Measurements from ENCODE around the gene YES1.
"Not testable (repeated sequence)": the region's sequence is repeated elsewhere in the genome, so short reads cannot be mapped to it uniquely, and the experiment has no call there.

The YES1 gene

DNA sequence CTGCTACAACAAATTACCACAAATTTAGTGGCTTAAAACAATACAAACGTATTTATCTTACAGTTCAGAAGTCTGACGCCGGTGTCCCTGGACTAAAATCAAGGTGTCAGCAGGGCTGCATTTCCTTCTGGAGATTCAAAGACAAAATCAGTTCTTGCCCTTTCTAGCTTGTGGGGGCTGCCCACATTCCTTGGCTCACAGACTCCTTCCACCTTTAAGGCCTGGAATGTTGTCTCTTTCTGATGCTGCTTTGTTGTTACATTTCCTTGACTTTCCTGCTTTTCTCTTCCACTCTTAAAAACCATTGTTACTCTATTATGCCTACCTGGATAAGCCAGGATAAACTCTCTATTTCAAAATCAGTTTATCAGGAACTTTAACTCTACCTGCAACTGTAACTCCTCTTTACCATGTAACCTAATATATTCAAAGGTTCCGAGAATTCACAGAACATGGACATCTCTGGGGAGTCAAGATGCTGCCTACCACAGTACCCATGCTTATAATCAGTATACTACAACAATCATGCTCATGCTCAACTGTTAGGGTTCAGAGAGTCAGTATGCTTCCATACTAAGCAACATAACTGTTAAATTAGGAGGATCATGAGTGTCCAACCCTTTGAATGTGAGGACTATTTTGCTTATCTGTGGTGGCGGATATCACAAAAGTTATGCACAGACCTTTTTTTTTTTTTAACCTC lies 27.4 kb downstream of the YES1 start:
- no peak for DNase-seq (ENCODE audit: low read depth in 1 of 2, low spot score in 1 of 2)
- no peak overlapping the region for H3K4me3 ChIP-seq (replicated peaks; ENCODE audit: insufficient read depth, low read length)
- peaks cover 3% of the 10 kb centered on the region for H3K27me3 ChIP-seq (ENCODE audit: insufficient read depth, poor library complexity, severe bottlenecking)
- TF ChIP-seq, protein P1, sequence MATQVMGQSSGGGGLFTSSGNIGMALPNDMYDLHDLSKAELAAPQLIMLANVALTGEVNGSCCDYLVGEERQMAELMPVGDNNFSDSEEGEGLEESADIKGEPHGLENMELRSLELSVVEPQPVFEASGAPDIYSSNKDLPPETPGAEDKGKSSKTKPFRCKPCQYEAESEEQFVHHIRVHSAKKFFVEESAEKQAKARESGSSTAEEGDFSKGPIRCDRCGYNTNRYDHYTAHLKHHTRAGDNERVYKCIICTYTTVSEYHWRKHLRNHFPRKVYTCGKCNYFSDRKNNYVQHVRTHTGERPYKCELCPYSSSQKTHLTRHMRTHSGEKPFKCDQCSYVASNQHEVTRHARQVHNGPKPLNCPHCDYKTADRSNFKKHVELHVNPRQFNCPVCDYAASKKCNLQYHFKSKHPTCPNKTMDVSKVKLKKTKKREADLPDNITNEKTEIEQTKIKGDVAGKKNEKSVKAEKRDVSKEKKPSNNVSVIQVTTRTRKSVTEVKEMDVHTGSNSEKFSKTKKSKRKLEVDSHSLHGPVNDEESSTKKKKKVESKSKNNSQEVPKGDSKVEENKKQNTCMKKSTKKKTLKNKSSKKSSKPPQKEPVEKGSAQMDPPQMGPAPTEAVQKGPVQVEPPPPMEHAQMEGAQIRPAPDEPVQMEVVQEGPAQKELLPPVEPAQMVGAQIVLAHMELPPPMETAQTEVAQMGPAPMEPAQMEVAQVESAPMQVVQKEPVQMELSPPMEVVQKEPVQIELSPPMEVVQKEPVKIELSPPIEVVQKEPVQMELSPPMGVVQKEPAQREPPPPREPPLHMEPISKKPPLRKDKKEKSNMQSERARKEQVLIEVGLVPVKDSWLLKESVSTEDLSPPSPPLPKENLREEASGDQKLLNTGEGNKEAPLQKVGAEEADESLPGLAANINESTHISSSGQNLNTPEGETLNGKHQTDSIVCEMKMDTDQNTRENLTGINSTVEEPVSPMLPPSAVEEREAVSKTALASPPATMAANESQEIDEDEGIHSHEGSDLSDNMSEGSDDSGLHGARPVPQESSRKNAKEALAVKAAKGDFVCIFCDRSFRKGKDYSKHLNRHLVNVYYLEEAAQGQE (IDR thresholded peaks at IDR 0.05; ENCODE audit: insufficient replicate concordance, low read depth) = no peak
- TF ChIP-seq SPI1 (IDR thresholded peaks at IDR 0.05; ENCODE audit: borderline replicate concordance, low read depth) = no peak
- no peak for TF ChIP-seq GABPA (IDR thresholded peaks at IDR 0.05; ENCODE audit: low read depth)
- no peak for TF ChIP-seq POLR2AphosphoS5 (IDR thresholded peaks at IDR 0.05; ENCODE audit: low read depth)
- TF ChIP-seq, protein P2, sequence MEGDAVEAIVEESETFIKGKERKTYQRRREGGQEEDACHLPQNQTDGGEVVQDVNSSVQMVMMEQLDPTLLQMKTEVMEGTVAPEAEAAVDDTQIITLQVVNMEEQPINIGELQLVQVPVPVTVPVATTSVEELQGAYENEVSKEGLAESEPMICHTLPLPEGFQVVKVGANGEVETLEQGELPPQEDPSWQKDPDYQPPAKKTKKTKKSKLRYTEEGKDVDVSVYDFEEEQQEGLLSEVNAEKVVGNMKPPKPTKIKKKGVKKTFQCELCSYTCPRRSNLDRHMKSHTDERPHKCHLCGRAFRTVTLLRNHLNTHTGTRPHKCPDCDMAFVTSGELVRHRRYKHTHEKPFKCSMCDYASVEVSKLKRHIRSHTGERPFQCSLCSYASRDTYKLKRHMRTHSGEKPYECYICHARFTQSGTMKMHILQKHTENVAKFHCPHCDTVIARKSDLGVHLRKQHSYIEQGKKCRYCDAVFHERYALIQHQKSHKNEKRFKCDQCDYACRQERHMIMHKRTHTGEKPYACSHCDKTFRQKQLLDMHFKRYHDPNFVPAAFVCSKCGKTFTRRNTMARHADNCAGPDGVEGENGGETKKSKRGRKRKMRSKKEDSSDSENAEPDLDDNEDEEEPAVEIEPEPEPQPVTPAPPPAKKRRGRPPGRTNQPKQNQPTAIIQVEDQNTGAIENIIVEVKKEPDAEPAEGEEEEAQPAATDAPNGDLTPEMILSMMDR (IDR thresholded peaks at IDR 0.05; ENCODE audit: insufficient read depth, low read length) = no peak
- no peak overlapping the region for H3K27ac ChIP-seq (replicated peaks)

DNA sequence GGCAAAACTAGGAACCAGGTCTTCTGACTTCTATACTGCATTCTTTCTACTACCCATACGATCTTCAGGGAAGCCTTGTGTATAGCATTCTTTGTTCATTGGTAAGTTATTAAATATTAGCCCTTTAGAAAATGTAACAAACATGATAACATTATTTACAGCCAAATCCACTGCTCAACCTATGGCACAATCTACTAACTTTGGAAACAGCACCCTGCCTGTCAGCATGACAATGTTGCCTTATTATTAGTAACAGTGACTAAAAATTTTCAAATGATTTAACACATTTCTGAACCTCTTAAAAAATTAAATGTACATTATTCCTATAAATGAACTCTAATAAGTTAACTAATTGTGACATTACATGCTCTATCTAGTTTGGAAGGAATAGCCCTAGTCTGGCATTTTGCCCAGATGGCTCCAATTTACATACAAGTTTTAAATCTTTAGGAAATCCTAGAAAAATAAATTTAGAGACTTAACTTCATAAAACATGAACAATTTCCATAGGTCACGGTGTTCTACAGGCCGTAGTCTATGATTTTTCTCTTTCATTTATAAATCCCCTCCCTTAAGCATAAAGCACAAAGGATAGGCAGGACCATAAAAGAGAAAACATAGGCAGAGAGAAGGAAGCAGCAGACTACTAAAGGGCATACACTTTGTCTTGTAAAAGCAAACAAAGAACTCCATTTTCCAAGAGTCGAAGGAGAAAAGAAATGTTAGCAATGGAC lies 33.7 kb downstream of the YES1 start:
- no peak overlapping the region for H3K27ac ChIP-seq (replicated peaks)
- DNase-seq (ENCODE audit: low read depth in 1 of 2, low spot score in 1 of 2) = no peak

DNA sequence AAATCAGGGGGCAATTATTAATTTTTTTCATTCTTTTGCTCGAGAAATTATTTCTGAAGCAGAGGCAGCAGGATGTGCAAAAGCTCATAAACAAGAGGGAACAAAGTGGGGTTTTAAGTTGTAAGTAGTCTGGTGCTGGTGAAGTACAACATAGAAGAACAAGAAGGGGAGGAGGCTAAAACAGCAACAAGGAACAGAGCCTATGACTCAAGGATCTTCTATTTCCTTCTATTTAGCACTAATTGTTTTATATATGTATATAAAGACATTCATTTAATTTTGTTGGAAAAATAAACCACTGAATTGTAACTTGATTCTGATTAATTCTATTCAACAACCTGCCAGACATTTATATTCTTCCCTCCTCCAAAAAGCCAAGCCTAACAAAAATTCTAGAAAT lies 35.0 kb downstream of the YES1 start:
- Histone ChIP-seq H3K27me3 (ENCODE audit: insufficient read depth, poor library complexity, severe bottlenecking) (no peaks in the 10 kb centered on the region), H3K4me3 (replicated peaks; ENCODE audit: insufficient read depth, low read length) (no peak overlapping the region), H3K27ac (replicated peaks) (no peak overlapping the region)
- TF ChIP-seq POLR2AphosphoS5 (IDR thresholded peaks at IDR 0.05; ENCODE audit: low read depth) = no peak
- TF ChIP-seq GABPA (IDR thresholded peaks at IDR 0.05; ENCODE audit: low read depth) = no peak
- TF ChIP-seq, protein P1 (IDR thresholded peaks at IDR 0.05; ENCODE audit: insufficient replicate concordance, low read depth) = no peak
- TF ChIP-seq, protein P2 (IDR thresholded peaks at IDR 0.05; ENCODE audit: insufficient read depth, low read length) = no peak
- DNase-seq (ENCODE audit: low read depth in 1 of 2, low spot score in 1 of 2) = no peak

More for the DNA sequence above, 33.7 kb downstream of the YES1 start:
- H3K27me3 ChIP-seq (ENCODE audit: insufficient read depth, poor library complexity, severe bottlenecking) = no peaks in the 10 kb centered on the region
- no peak overlapping the region for H3K4me3 ChIP-seq (replicated peaks; ENCODE audit: insufficient read depth, low read length)
- TF ChIP-seq SPI1 (IDR thresholded peaks at IDR 0.05; ENCODE audit: borderline replicate concordance, low read depth) (no peak), POLR2AphosphoS5 (IDR thresholded peaks at IDR 0.05; ENCODE audit: low read depth) (no peak)
- TF ChIP-seq, protein P2 (IDR thresholded peaks at IDR 0.05; ENCODE audit: insufficient read depth, low read length) = no peak
- TF ChIP-seq, protein P1 (IDR thresholded peaks at IDR 0.05; ENCODE audit: insufficient replicate concordance, low read depth) = no peak

DNA sequence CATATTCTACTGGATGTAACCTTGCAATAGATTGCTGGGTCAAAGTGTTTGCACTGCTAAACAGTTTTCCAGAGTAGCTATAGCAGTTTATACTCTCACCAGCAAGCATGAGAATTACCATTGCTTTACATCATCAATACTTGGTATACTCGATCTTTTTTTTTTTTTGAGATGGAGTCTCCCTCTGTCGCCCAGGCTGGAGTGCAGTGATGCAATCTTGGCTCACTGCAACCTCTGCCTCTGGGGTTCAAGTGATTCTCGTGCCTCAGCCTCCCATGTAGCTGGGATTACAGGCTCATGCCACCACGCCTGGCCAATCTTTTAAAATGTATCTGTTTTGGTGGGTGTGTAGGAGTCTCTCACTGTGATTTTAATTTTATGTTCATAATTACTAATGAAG lies 36.0 kb downstream of the YES1 start:
- H3K4me3 ChIP-seq (replicated peaks; ENCODE audit: insufficient read depth, low read length); H3K27me3 ChIP-seq (ENCODE audit: insufficient read depth, poor library complexity, severe bottlenecking); H3K27ac ChIP-seq (replicated peaks); DNase-seq (ENCODE audit: low read depth in 1 of 2, low spot score in 1 of 2): not testable (repeated sequence)
